Spinal cord (tissue), 4 donors: ENCODE data around the gene CTAGE4. TPM values are rescaled to one million over a fixed set of nuclear protein-coding genes. Genes with fewer than 3 reads are reported as not detected.

Source experiments
- polyA plus RNA-seq, 2 donors: library from polyadenylated mRNA; unstranded; fragments of 120-200 nt; gene quantifications; one replicate each; pipeline ENCODE4 v1.2.1, GENCODE V29; 2013; ENCODE audit not compliant: insufficient read length in 2 of 2
- total RNA-seq, 2 donors: library from RNA; depleted of rRNA in 1 of 2; stranded (reverse); fragments of 120-200 nt in 1 of 2; fragments of >200 nt in 1 of 2; gene quantifications; one replicate each; pipeline versions ENCODE4 v1.2.3 to v1.2.4, GENCODE V29; 2013 to 2014

Gene CTAGE4
- total and polyA plus RNA-seq, 4 donors: 0.33 to 1.6 (median 0.50) TPM; not detected in 1

Other genes starting within 250 kb of the CTAGE4 start
- gene OR2F2, start 248.2 kb upstream of the CTAGE4 start, total RNA-seq: not detected
- not detected for gene OR2F2, start 248.2 kb upstream of the CTAGE4 start, polyA plus RNA-seq
- gene OR2F1, start 228.6 kb upstream of the CTAGE4 start, total RNA-seq: not detected
- gene OR2F1, start 228.6 kb upstream of the CTAGE4 start, polyA plus RNA-seq: under 1 TPM in 1 of 2 donors, not detected in 1; 0.42 TPM
- not detected for gene OR6B1, start 183.1 kb upstream of the CTAGE4 start, total RNA-seq
- gene OR6B1, start 183.1 kb upstream of the CTAGE4 start, polyA plus RNA-seq: under 1 TPM in 1 of 2 donors, not detected in 1; 0.03 TPM
- under 1 TPM in 1 of 2 donors, not detected in 1; under 0.01 TPM for gene OR2A5, start 134.5 kb upstream of the CTAGE4 start, total RNA-seq
- under 1 TPM in 1 of 2 donors, not detected in 1; 0.30 TPM for gene OR2A5, start 134.5 kb upstream of the CTAGE4 start, polyA plus RNA-seq
- gene OR2A25, start 113.7 kb upstream of the CTAGE4 start, total RNA-seq: not detected
- under 1 TPM in 1 of 2 donors, not detected in 1; 0.11 TPM for gene OR2A25, start 113.7 kb upstream of the CTAGE4 start, polyA plus RNA-seq
- gene OR2A12, start 97.2 kb upstream of the CTAGE4 start, total RNA-seq: not detected
- under 1 TPM in 1 of 2 donors, not detected in 1; 0.03 TPM for gene OR2A12, start 97.2 kb upstream of the CTAGE4 start, polyA plus RNA-seq
- not detected for gene OR2A2, start 73.9 kb upstream of the CTAGE4 start, total RNA-seq
- gene OR2A2, start 73.9 kb upstream of the CTAGE4 start, polyA plus RNA-seq: not detected
- not detected for gene OR2A14, start 60.3 kb upstream of the CTAGE4 start, total RNA-seq
- not detected for gene OR2A14, start 60.3 kb upstream of the CTAGE4 start, polyA plus RNA-seq
- 1 to 10 TPM; 2.0 to 2.6 TPM for gene ARHGEF35, start 12.4 kb downstream of the CTAGE4 start, total RNA-seq
- 1 to 10 TPM in 1 of 2 donors, under 1 TPM in 1; 0.89 to 1.2 TPM for gene ARHGEF35, start 12.4 kb downstream of the CTAGE4 start, polyA plus RNA-seq
- gene OR2A42, start 56.1 kb downstream of the CTAGE4 start, total RNA-seq: under 1 TPM; 0.06 to 0.10 TPM
- under 1 TPM; 0.11 to 0.45 TPM for gene OR2A42, start 56.1 kb downstream of the CTAGE4 start, polyA plus RNA-seq
- gene OR2A7, start 81.3 kb downstream of the CTAGE4 start, total RNA-seq: 1 to 10 TPM; 1.5 to 2.2 TPM
- gene OR2A7, start 81.3 kb downstream of the CTAGE4 start, polyA plus RNA-seq: 1 to 10 TPM in 1 of 2 donors, under 1 TPM in 1; 0.25 to 1.7 TPM
- gene CTAGE8, start 85.8 kb downstream of the CTAGE4 start, total RNA-seq: 1 to 10 TPM in 1 of 2 donors, under 1 TPM in 1; 0.20 to 2.6 TPM
- under 1 TPM; 0.30 to 0.47 TPM for gene CTAGE8, start 85.8 kb downstream of the CTAGE4 start, polyA plus RNA-seq
- gene OR2A1, start 129.0 kb downstream of the CTAGE4 start, total RNA-seq: under 1 TPM; 0.10 to 0.50 TPM
- under 1 TPM; 0.13 to 0.29 TPM for gene OR2A1, start 129.0 kb downstream of the CTAGE4 start, polyA plus RNA-seq
- gene ARHGEF5, start 171.9 kb downstream of the CTAGE4 start, total RNA-seq: 1 to 10 TPM; 2.2 to 3.5 TPM
- gene ARHGEF5, start 171.9 kb downstream of the CTAGE4 start, polyA plus RNA-seq: 1 to 10 TPM; 1.1 to 3.2 TPM
- not detected for gene NOBOX, start 220.2 kb downstream of the CTAGE4 start, total RNA-seq
- gene NOBOX, start 220.2 kb downstream of the CTAGE4 start, polyA plus RNA-seq: not detected